GM21723 (cell line): Measurements from ENCODE around the gene NFKBIB.
"Not testable (repeated sequence)": the region's sequence is repeated elsewhere in the genome, so short reads cannot be mapped to it uniquely, and the experiment has no call there.

Source experiments
- ATAC-seq: cut with Tn5 transposase; IDR thresholded peaks from one replicate; pipeline ENCODE4 v1.9.1; 2021; ENCODE audit warnings: mild to moderate bottlenecking, moderate library complexity; ENCODE audit not compliant: unreplicated experiment

Gene NFKBIB

GRCh38 chr19:38875656-38876395, 23.9 kb upstream of the NFKBIB start:
- ATAC-seq = no peak

- ATAC-seq = peak; percentile 73
Observed at GRCh38 chr19:38877781-38878574, 21.8 kb upstream of the NFKBIB start, which contains the start of gene RINL. Gene RINL, minus strand, starts transcription at chr19:38878275. Its CDS starts 1,533 bp downstream, at chr19:38876742.

- no peak for ATAC-seq
Observed at GRCh38 chr19:38878575-38879399, 21.0 kb upstream of the NFKBIB start.

GRCh38 chr19:38879400-38879751, 20.4 kb upstream of the NFKBIB start:
- no peak for ATAC-seq

GRCh38 chr19:38880076-38880881, 19.5 kb upstream of the NFKBIB start:
- ATAC-seq = no peak

GRCh38 chr19:38880882-38881609, 18.7 kb upstream of the NFKBIB start:
- no peak for ATAC-seq

- no peak for ATAC-seq
Observed at GRCh38 chr19:38883286-38883685, 16.5 kb upstream of the NFKBIB start.

DNA sequence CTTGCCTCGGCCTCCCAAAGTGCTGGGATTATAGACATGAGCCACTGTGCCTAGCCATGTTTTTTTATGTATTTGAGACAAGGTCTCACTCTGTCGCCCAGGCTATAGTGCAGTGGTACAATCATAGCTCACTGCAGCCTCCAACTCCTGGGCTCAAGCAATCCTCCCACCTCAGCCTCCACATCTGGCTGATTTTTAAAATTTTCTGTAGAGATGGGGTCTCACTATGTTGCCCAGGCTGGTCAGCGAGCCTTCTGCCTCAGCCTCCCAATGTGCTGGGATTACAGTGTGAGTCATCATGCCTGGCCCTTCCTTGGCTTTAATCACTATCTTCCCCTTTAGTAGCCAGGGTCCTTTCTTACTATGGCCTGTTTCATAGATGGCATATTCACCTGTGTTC, 15.1 kb upstream of the NFKBIB start:
- not testable (repeated sequence) for ATAC-seq

- no peak for ATAC-seq
Observed at GRCh38 chr19:38888876-38889275, 10.9 kb upstream of the NFKBIB start.

DNA sequence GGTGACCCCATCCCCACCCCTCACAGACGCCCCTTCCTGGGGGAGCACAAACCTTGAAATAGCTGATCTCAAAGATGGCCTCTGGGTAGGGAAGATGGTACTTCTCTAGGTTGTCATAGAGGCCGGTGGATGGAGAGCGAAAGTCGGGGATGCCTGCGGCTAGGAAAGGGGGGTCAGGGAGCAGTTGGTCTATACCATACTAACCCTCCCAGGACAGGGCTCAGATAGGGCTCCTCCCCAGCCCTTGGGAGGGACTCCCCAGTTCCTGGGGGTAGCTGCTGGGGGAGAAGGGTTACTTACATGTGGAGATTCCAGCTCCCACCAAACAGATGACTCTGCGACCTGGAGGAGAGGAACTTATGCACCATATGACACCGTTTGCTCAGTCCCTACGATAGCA, 10.0 kb upstream of the NFKBIB start:
- no peak for ATAC-seq

- ATAC-seq = no peak
Observed at GRCh38 chr19:38890686-38891085, 9.1 kb upstream of the NFKBIB start.

DNA sequence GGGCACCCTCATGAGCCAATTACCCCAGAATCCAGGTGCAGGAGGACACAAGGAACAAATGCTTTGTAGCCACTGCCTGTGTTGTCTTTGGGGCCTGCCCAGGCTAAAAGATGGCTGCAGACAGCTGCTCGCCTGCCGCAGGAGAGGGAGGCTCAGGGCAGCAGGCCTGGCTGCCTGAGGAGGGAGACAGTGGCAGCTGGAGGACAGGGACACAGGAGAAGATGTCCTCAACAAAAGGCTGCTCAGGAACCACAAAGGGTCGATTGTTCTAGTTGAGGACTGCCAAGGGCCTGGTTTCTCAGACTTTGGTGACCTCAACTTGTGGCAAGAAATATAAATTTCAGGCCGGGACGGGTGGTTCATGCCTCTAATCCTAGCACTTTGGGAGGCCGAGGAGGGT, 8.0 kb upstream of the NFKBIB start:
- ATAC-seq = no peak

GRCh38 chr19:38892841-38893240, 6.9 kb upstream of the NFKBIB start:
- no peak for ATAC-seq

GRCh38 chr19:38893341-38893771, 6.4 kb upstream of the NFKBIB start:
- no peak for ATAC-seq

DNA sequence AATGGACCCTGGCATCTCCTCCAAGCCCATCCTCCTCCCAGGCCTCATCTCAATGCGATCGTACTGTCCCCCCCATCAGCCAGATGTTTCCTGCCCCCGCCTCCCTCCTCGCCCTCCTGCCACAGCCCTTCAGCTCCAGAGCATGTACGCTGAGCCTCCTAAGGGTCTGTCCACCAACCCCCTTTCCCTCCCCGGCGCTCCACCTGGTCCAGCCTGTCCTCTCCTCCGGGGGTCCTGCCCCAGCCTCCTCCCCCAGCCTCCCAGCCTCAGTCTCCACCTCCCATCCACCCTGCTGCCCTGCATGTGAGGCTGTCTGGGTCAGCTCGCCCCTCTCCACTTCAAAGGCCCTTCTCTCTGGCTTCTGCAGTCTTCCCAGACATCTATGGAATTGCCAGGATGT, 4.8 kb upstream of the NFKBIB start:
- ATAC-seq = no peak

DNA sequence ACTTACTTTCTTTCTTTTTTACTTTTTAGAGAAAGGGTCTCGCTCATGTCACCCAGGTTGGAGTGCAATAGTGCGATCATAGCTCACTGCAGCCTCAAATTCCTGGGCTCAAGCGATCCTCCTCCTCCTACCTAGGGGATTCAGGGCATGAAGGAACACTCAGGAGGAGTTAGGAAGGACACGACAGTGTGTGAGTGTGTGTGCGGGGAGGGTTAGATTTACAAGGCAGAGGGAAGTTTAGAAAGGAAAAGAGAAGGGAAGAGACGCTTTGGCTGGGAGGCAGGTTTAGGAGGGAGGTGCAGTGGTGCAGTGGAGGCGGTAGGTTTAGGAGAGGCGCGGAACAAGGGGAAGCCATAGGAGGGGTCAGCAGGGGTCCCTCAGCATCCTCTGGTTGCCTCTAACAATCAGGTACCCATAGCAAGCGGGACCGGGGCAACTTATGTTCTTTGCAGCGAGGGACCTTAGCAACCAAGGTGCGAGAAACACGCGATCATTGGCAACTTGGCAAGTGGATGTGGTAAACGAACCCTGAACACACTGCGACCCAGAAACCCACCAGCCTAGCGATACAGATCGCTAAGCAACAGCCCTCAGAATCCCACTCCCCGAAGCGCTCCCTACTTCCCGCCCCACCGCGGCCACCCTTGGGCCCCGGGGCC, 852 bp upstream of the NFKBIB start:
- ATAC-seq = no peak

- ATAC-seq = no peak
Observed at GRCh38 chr19:38900202-38900629, 447 bp downstream of the NFKBIB start.

DNA sequence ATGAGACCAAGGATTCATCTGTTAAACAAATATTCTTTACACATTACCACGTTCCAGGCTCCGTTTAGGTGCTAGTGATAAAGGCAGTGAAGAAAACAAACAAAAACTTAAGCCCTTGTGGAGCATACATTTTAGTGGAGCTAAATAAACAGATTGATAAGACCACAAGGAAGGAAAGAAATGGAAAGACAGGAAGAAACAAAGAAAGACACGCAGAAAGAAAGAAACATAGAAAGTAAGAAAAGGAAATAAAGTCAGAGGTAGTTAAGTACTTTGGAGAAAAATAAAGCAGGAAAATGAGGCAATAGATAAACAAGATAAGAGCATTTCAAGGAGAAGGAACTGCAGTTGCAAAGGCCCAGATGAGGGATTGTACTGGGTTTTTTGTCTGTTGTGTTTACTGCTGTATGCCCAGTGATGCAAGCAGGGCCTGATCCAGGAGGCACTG, 998 bp downstream of the NFKBIB start:
- ATAC-seq = no peak

GRCh38 chr19:38901683-38902082, 1.9 kb downstream of the NFKBIB start:
- no peak for ATAC-seq
